Fibroblast of villous mesenchyme (primary cell): Measurements from ENCODE around the gene TUBGCP3. TPM values are rescaled to one million over a fixed set of nuclear protein-coding genes. Genes with fewer than 3 reads are reported as not detected.

Experiments used
- DNase-seq: peaks from one replicate; pipeline ENCODE4 v3.0.0-alpha.2; 2010; ENCODE audit warnings: low read depth
- H3K4me3 ChIP-seq: 2 replicates; pipeline ENCODE4 v1.5.1; 2011; ENCODE audit warnings: low read depth, mild to moderate bottlenecking, low read length
- total RNA-seq: library from RNA; depleted of rRNA; stranded (reverse); fragments of >200 nt; gene quantifications from 2 replicates; pipeline ENCODE4 v1.2.3, GENCODE V29; 2012
- TF ChIP-seq, protein P1 (sequence below): IDR thresholded peaks from 2 replicates; pipeline ENCODE4 v1.5.1; 2012; ENCODE audit warnings: low read depth, mild to moderate bottlenecking, low read length; ENCODE audit not compliant: insufficient read depth

TUBGCP3 gene
- total RNA-seq, 1 donor = 15.5 TPM

GRCh38 chr13:112447306-112447705 is 140.6 kb downstream of the TUBGCP3 start:
- no peak for DNase-seq
- H3K4me3 ChIP-seq = no peak overlapping the region
- TF ChIP-seq, protein P1, sequence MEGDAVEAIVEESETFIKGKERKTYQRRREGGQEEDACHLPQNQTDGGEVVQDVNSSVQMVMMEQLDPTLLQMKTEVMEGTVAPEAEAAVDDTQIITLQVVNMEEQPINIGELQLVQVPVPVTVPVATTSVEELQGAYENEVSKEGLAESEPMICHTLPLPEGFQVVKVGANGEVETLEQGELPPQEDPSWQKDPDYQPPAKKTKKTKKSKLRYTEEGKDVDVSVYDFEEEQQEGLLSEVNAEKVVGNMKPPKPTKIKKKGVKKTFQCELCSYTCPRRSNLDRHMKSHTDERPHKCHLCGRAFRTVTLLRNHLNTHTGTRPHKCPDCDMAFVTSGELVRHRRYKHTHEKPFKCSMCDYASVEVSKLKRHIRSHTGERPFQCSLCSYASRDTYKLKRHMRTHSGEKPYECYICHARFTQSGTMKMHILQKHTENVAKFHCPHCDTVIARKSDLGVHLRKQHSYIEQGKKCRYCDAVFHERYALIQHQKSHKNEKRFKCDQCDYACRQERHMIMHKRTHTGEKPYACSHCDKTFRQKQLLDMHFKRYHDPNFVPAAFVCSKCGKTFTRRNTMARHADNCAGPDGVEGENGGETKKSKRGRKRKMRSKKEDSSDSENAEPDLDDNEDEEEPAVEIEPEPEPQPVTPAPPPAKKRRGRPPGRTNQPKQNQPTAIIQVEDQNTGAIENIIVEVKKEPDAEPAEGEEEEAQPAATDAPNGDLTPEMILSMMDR = no peak

DNA sequence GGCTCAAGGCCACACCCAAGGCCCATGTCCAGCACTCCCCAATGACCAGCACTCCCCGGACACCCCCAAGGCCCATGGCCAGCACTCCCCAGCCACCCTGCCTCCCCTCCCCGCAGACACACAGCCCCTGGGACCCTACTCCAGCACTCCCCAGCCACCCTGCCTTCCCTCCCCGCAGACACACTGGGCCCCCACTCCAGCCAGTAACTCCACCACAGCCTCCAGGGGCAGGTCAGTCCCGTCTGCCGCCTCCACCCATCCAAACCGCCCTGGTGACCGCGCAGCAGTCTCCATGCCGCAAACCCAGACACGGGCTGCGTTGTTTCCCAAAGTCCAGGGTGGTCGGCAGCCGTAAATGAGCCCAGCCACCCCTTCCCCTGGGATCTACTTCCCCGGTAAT is 141.1 kb downstream of the TUBGCP3 start:
- TF ChIP-seq, protein P1 = no peak
- no peak for DNase-seq
- no peak overlapping the region for H3K4me3 ChIP-seq

GRCh38 chr13:112446347-112446861 is 141.5 kb downstream of the TUBGCP3 start:
- DNase-seq = no peak
- no peak overlapping the region for H3K4me3 ChIP-seq
- TF ChIP-seq, protein P1 = no peak

GRCh38 chr13:112445411-112446271 is 142.3 kb downstream of the TUBGCP3 start:
- DNase-seq = no peak
- TF ChIP-seq, protein P1 = no peak
- H3K4me3 ChIP-seq = no peak overlapping the region

DNA sequence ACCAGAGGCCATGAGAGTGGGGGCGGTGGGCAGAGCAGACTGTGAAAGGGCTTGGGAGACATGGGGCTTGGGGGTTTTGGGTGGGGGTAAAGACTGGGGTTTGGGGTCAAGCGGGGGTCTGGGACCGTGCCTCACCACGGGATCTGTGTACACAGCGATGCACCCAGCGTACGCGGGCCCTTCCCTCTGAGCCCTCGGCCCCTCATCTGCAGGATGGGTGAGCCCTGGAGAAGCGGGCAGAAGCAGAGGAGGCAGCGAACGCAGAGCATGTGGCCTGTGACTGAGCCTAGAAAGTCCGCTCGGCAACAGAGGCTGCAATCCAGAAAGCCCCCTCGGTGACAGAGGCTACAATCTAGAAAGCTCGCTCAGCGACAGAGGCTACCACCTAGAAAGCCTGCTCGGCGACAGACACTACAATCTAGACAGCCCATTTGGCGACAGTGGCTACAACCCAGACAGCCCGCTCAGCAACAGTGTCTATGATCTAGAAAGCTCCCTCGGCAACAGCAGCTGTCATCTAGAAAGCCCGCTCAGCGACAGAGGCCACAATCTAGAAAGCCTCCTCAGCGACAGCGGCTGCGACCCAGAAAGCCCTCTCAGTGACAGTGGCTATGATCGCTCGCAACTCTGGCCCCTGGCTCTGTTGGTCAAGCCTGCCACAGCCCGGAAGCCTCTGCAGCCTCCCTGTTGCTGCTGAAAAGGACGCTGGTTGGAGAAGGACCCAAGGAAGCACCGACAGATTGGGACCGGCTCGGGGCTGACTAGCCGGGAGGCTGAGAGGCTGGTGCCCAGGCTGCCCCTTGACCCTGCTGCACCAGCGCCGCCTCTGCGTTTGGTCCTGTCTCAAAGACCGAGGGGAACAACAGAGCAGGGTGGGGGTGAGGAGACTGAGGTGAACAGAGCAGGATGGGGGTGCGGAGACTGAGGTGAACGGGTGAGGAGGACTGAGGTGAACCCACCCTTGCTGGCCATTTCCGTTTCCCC is 143.2 kb downstream of the TUBGCP3 start:
- no peak overlapping the region for H3K4me3 ChIP-seq
- TF ChIP-seq, protein P1 = no peak
- DNase-seq = no peak

- TF ChIP-seq, protein P1 = peak; percentile 81
- DNase-seq = peak; percentile 33
- H3K4me3 ChIP-seq = no peak overlapping the region
Measured at GRCh38 chr13:112443995-112444311, 144.0 kb downstream of the TUBGCP3 start.
